GDM1 (cell line): ENCODE measurements around the gene S100A14.
A peak's percentile ranks its signal among the peaks of the same experiment; 100 is the strongest.
"Not testable (repeated sequence)": the region's sequence is repeated elsewhere in the genome, so short reads cannot be mapped to it uniquely, and the experiment has no call there.

ENCODE experiments used
- DNase-seq: peaks from one replicate; lab custom pipeline; 2025; lab: John Stamatoyannopoulos, UW

Gene S100A14

DNA sequence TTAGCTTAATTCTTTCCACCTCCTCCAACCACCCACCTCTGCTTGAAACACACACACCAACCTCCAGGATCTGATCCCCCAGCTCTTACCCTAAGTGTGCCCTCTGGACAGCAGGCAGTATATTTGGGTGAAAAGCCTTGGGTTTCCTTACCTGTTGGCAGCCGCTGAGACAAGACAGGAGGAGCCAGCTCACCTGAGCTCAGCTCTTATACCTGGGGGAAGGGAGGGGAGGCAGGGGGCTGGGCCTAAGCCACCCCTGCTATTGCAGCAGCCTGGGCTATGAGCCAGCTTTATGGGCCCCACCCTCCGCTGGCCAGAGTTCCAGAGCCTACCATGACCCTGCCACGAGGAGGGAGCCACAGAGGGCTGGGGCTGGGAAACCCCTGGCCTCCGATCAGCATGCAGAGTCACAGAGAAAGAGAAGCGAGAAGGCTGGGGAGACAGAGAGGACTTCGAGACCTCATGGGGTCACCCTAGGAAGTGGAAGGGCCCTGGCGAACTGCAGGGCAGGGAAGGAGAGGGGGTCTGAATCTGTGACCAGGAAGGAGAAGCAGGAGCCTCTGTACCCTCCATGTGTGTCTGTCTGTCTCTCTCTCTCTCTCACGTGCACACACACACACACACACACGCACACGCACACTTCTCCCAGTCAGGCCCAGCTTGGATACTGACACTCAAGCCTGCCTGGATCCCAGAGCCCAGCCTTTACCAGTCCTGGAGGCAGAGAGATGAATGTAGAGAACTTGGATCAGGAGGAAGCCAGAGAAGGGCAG lies at the start of gene S100A14:
S100A14 (minus strand) TSS at position 182 of the 773 bp plus-strand sequence. CDS start 467 bp downstream, outside the sequence.
- DNase-seq: no peak

- no peak for DNase-seq
Observed at GRCh38 chr1:153663211-153663610, 47.1 kb upstream of the S100A14 start.

DNA sequence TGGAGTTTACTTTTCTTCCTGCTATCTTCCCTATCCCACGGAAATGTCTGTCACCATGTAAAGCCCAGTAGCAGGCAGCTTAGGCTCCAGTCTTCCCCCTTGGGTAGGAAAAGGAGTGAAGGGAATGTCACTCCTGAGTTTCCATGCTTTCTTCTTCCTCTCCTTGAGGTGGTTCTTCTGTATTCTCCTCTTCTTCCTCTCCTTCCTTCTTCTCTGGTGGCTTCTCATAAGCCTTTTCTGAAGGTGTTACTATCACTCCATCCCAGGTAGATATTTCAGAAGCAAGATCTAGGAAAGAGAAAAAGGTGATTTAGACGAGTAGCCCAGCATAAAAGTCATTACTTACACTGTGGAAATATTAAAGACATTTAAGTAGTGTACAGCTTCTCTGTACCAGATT lies 46.1 kb upstream of the S100A14 start:
- DNase-seq: no peak

DNA sequence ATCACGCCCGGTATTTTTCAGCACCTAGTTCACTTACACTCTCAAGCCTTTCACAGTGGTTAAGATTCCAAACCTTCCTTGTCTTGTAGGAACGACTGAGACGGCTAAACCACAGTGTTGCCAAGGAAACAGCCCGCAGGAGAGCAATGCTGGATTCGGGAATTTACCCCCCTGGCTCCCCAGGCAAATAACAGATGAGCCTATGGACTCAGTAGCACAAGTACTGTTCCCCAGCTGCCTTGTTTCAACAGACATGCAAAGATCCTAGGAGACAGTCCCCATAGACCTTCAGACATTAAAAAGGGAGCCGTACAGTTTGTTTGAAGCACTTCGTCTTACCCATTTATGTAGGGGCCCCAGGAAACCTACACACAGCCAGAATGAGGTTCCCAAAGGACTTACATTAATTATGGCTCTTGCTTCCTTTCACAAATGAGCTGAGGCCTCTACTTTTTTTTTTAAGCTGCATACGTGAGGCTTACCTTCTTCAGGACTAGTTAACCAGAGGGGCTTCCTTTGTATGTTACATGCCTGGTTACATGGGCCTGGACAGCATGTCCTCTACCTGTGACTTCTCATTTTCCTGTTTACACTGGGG lies 45.1 kb upstream of the S100A14 start:
- DNase-seq: no peak

DNA sequence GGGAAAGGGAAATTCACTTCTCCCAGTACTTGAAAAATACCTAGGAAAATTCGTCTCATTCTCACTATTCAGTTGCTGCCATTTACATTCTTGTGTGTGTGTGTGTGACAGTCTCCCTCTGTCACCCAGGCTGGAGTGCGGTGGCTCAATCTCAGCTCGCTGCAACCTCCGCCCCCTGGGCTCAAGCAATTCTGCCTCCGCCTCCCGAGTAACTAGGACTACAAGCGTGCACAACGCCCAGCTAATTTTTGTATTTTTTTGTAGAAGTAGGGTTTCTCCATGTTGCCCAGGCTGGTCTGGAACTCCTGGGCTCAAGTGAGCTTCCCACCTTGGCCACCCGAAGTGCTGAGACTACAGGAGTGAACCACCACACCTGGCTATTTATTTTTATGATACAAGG lies 43.5 kb upstream of the S100A14 start:
- DNase-seq: no peak

GRCh38 chr1:153659175-153659534 lies 43.0 kb upstream of the S100A14 start:
- no peak for DNase-seq

DNA sequence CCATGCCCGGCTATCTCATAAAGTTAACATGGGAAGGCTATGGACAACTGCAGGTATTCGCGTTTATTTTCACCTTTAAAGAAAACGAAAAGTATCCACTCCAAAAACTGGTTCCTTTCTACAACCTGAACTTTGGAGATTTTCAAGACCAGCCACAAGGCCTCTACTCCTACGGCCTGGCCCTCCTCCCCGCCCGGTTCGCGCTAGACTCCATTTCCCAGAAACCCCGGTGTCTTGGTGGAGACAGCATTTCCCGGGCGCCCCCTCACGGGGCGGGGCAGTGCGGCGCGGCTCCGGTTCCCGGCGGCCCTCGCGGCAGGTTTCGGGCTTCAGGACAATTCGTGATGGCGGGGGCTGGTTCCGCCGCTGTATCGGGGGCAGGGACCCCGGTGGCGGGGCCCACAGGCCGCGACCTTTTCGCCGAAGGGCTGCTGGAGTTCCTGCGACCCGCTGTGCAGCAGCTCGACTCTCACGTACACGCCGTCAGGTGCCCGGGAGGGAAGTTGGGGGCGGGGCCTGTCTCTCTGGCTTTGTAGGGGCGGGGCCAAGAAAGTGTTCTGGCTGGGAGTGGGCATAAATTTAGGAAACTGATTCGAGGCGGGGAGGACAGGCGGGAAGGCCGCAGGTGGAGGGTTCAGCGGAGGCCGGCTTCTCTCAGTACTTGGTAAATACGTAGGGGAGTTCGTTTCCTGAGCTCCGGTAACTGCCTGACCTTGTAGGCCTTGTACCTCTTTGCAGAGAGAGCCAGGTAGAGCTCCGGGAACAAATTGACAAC lies 42.5 kb upstream of the S100A14 start, which contains the start of gene SNAPIN:
SNAPIN (plus strand) TSS at position 304 of the 775 bp plus-strand sequence; CDS start at position 345, 41 bp downstream.
- DNase-seq: peak; percentile 76

DNA sequence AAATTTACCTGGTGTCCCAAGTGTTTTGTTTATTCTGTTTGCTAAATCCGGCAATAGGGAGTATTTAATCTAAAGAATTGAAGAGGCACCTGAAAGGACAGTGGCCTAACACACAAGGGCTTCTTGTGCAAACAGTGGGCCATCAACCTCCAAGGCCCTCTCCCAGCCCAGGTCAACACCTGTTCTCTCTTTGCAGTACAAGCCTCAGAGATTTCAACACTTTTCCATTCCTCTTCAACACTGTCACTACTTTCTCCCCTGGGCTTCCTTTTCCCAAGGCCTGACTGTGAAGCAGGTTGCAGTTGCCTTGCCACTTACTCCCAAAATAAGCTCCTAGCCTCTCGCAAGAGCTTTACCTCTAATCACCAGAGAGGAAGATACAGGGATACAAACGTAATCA lies 39.2 kb upstream of the S100A14 start:
- DNase-seq: no peak

GRCh38 chr1:153652805-153653500 lies 36.8 kb upstream of the S100A14 start:
- DNase-seq: no peak

GRCh38 chr1:153651771-153652170 lies 35.6 kb upstream of the S100A14 start:
- DNase-seq: no peak

DNA sequence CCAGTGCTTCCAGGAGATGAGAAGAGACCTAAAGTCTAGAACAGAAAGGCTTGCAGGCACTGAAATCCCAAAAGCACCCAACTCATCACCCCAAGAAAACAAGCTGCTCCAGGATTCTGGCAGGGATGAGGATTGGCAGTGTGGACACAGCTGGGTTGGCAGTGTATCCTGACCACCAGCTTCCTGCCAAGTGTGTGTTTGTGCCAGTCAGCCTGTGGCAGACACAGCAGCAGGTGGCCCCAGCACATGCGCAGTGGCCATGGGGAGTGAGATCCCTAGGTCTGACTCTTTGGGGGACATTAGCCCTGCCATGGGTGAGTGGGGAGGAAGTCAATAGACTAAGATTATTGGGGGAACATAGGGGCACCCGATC lies 33.7 kb upstream of the S100A14 start:
- DNase-seq: no peak

DNA sequence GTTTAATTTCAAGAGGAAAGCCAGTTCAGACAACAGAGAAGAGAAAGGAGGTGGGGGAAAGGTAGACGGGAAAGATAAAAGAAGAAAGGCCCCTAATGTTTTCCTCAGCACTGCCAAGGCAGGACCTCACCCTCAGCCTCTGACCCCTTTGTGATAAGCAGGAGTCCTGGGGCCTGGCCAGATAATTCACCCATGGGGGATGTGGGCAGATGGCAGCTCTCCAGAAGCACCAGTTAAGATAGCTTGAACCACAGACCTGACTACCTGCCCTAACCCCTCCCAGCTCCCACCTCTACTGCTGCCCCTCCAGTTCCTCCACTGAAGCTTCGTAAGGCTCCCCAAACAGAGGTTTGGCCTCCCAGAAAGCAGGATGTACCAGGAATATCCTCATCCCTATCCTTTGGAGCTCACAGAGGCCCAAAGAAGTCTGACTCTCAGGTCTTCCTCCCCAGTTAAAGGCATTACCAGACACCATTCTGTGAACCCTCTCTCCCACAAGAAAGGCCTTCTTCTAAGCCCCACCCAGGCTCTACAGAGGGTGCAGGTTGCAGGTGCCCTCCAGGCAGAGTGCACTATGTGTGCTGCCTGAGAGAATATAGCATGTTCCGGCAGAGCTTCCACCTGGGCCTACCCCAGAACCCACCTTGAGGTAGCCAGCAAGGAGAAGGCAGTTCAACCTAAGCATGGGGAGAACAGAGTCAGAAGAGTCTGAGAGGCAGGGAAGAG lies 33.2 kb upstream of the S100A14 start:
- DNase-seq: no peak

- no peak for DNase-seq
Observed at GRCh38 chr1:153648000-153648643, 32.0 kb upstream of the S100A14 start.

- DNase-seq: no peak
Observed at GRCh38 chr1:153647346-153647714, 31.2 kb upstream of the S100A14 start.

DNA sequence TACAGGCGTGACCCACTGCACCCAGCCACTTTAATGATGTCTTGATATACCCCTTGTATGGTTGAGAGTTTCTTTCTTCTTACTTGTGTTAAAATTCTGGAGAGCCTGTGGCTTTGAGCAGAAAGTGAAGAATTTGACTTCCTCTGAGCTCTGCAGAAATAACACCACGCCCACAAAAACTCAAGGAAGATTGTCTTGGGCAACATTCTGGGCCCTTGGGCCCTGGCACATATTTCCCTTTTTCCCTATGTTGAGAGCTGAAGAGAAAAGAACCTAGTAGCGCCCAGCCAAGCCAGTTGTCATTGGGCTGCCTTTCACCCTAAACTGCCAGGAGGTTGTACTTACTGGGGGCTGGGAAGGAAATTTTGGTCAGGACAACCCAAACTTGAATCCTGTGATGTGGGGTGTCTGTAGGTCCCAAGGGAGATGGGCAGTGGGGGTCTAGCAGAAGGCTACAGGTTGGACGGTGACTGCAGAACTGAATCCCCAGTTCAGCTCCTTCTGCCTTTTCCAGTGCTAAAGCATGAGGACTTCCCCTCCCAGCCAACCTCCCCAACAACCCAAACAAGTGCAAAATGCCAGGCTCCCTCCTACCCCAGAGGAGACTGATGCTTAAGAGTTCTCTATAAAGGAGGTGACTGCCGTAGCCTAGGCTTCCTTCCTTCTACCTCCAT lies 30.7 kb upstream of the S100A14 start:
- DNase-seq: no peak

DNA sequence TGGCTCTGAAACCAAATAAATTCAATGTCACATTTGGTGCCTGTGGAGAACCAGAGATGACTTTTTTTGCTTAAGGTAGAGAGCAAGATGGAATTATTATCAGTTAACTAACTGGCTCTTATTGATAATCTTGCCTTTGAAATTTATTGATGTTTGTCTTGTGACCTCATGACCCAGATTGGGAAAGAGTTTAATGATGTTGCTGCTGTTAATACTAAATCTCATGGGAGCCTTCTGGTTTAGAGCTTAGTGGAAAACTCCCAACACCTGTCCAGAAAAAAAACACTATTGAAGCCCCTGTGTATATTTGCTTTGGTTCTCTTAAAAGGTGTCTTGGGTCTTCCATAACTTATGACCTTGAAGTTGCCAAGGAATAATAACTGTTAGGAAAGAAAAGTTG lies 27.7 kb upstream of the S100A14 start:
- DNase-seq: no peak

- DNase-seq: no peak
Observed at GRCh38 chr1:153643100-153643499, 27.0 kb upstream of the S100A14 start.

DNA sequence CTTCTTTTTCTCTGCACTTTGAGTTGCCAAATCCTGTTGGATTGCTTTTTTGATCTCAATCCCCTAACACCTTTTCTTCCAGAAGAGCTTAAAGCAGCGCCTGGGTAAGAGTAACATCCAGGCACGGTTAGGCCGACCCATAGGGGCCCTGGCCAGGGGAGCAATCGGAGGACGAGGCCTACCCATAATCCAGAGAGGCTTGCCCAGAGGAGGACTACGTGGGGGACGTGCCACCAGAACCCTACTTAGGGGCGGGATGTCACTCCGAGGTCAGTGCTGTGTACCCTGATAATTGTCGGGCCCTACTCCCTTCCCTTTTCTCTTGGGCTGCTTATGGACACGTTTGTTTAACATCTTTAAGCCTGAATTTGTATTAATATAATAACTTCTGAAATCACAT lies 26.0 kb upstream of the S100A14 start:
- DNase-seq: no peak

GRCh38 chr1:153640861-153641260 lies 24.7 kb upstream of the S100A14 start:
- no peak for DNase-seq

DNA sequence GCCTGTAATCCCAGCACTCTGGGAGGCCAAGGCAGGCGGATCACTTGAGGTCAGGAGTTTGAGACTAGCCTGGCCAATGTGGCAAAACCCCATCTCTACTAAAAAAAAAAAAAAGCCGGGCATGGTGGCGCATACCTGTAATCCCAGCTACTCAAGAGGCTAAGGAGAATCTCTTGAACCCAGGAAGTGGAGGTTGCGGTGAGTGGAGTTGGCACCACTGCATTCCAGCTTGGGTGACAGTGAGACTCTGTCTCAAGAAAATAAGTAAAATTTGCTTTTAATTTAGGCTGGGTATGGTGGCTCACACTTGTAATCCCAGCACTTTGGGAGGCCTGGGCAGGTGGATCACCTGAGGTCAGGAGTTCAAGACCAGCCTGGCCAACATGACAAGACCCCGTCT lies 24.1 kb upstream of the S100A14 start:
- DNase-seq: not testable (repeated sequence)

DNA sequence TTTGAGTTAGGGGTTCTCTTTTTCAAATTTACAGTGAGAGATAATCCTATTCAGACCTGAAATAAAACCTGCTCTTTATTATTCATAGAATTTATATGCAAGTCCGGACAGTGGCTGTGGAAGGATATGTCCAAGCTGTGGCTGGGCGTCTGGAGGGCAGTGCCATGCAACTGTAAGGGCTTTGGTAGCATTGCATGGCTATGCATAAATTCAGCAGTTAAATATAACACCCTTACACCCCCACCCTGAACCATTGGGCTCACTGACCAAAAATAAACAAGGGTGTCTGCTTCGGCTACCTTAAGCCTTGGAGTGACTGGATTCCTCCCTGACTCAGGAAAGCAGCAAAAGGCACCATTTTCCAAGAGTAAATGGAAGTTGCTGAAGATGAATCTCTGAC lies 23.2 kb upstream of the S100A14 start:
- no peak for DNase-seq
